Stimulated activated CD8-positive, alpha-beta memory T cell treated with anti-CD3 and anti-CD28 coated beads, Interleukin-15, amount 100 ng/mL, for 4 hours (primary cell): ENCODE measurements around the gene HSF5.
"Not testable (repeated sequence)": the region's sequence is repeated elsewhere in the genome, so short reads cannot be mapped to it uniquely, and the experiment has no call there.

Experiments used
- DNase-seq, 2 donors: peaks; one replicate each; pipeline ENCODE4 v3.0.0-alpha.2; 2020; ENCODE audit warnings: low read depth in 2 of 2

HSF5 gene

GRCh38 chr17:58412961-58413586, 75.1 kb downstream of the HSF5 start:
- DNase-seq: no peak

GRCh38 chr17:58412064-58412703, 76.0 kb downstream of the HSF5 start:
- DNase-seq: no peak

- no peak for DNase-seq
Measured at GRCh38 chr17:58411408-58411894, 76.8 kb downstream of the HSF5 start.

GRCh38 chr17:58410714-58411407, 77.3 kb downstream of the HSF5 start:
- DNase-seq: no peak

- DNase-seq: no peak
Measured at GRCh38 chr17:58409432-58409831, 78.8 kb downstream of the HSF5 start.

- DNase-seq: no peak
Measured at GRCh38 chr17:58403311-58403710, 84.9 kb downstream of the HSF5 start.

GRCh38 chr17:58402679-58403078, 85.5 kb downstream of the HSF5 start:
- no peak for DNase-seq

- no peak for DNase-seq
Measured at GRCh38 chr17:58402047-58402446, 86.2 kb downstream of the HSF5 start.

- DNase-seq: no peak
Measured at GRCh38 chr17:58401287-58401686, 86.9 kb downstream of the HSF5 start.

- no peak for DNase-seq
Measured at GRCh38 chr17:58400826-58401225, 87.4 kb downstream of the HSF5 start.

- no peak for DNase-seq
Measured at GRCh38 chr17:58399974-58400373, 88.2 kb downstream of the HSF5 start.

GRCh38 chr17:58398574-58399266, 89.5 kb downstream of the HSF5 start:
- DNase-seq: no peak

- DNase-seq: not testable (repeated sequence)
Measured at GRCh38 chr17:58397421-58397820, 90.8 kb downstream of the HSF5 start.

GRCh38 chr17:58396173-58396572, 92.0 kb downstream of the HSF5 start:
- DNase-seq: no peak

- no peak for DNase-seq
Measured at GRCh38 chr17:58394534-58395223, 93.5 kb downstream of the HSF5 start.

GRCh38 chr17:58391302-58391984, 96.8 kb downstream of the HSF5 start:
- DNase-seq: no peak

- no peak for DNase-seq
Measured at GRCh38 chr17:58390884-58391283, 97.3 kb downstream of the HSF5 start.

- DNase-seq: no peak
Measured at GRCh38 chr17:58388302-58389190, 99.7 kb downstream of the HSF5 start.

- no peak for DNase-seq
Measured at GRCh38 chr17:58387834-58388233, 100.4 kb downstream of the HSF5 start.

- DNase-seq: no peak
Measured at GRCh38 chr17:58386708-58387107, 101.5 kb downstream of the HSF5 start.
